ENCODE data around the gene STK24. TPM values are rescaled to one million over a fixed set of nuclear protein-coding genes. Genes with fewer than 3 reads are reported as not detected.

The STK24 gene
- total RNA-seq, 1 donor from 2014 or later, result 66.2 TPM

GRCh38 chr13:98581381-98581780 is 4.5 kb upstream of the STK24 start:
- Histone ChIP-seq H3K9me3 (replicated peaks) (no peaks in the 10 kb centered on the region), H3K27me3 (ENCODE audit: low read depth) (no peaks in the 10 kb centered on the region), H3K36me3 (no peaks in the 10 kb centered on the region), H3K4me1 (peaks cover 34% of the 10 kb centered on the region), H3K27ac (replicated peaks) (no peak overlapping the region), H3K4me3 (no peak overlapping the region)
- intact Hi-C loops (cut with micrococcal nuclease), result no loop called here
- DNase-seq, result no peak
- TF ChIP-seq CTCF (IDR thresholded peaks at IDR 0.05; ENCODE audit: borderline replicate concordance), result no peak

- Histone ChIP-seq H3K36me3 (no peaks in the 10 kb centered on the region), H3K27ac (replicated peaks) (no peak overlapping the region), H3K9me3 (replicated peaks) (no peaks in the 10 kb centered on the region), H3K4me1 (peaks cover 43% of the 10 kb centered on the region), H3K27me3 (ENCODE audit: low read depth) (no peaks in the 10 kb centered on the region), H3K4me3 (no peak overlapping the region)
- TF ChIP-seq CTCF (IDR thresholded peaks at IDR 0.05; ENCODE audit: borderline replicate concordance), result no peak
- intact Hi-C loops (cut with micrococcal nuclease), result no loop called here
- DNase-seq, result no peak
Observed at GRCh38 chr13:98580420-98580819, 3.5 kb upstream of the STK24 start.

- no peaks in the 10 kb centered on the region for H3K9me3 ChIP-seq (replicated peaks)
- DNase-seq, result no peak
- H3K27me3 ChIP-seq (ENCODE audit: low read depth), result no peaks in the 10 kb centered on the region
- peak overlapping the region; percentile 73 for H3K4me3 ChIP-seq
- H3K36me3 ChIP-seq, result no peaks in the 10 kb centered on the region
- H3K27ac ChIP-seq (replicated peaks), result peak overlapping the region; percentile 97
- intact Hi-C loops (cut with micrococcal nuclease), result loop anchor here (10.0 kb wide), 2 partner anchors 93 to 123 kb away; no protein-coding TSS in a partner anchor
- no peak for TF ChIP-seq CTCF (IDR thresholded peaks at IDR 0.05; ENCODE audit: borderline replicate concordance)
- peaks cover 60% of the 10 kb centered on the region for H3K4me1 ChIP-seq
Observed at GRCh38 chr13:98577836-98578285, 954 bp upstream of the STK24 start.

- peaks cover 64% of the 10 kb centered on the region for H3K4me1 ChIP-seq
- peak; percentile 62 for DNase-seq
- TF ChIP-seq CTCF (IDR thresholded peaks at IDR 0.05; ENCODE audit: borderline replicate concordance), result no peak
Observed at GRCh38 chr13:98576200-98576945, 534 bp downstream of the STK24 start.

GRCh38 chr13:98575904-98576199 is 1.1 kb downstream of the STK24 start:
- H3K27ac ChIP-seq (replicated peaks), result peak overlapping the region; percentile 97
- H3K36me3 ChIP-seq, result no peaks in the 10 kb centered on the region
- peak overlapping the region; percentile 97 for H3K4me3 ChIP-seq
- no peak for TF ChIP-seq CTCF (IDR thresholded peaks at IDR 0.05; ENCODE audit: borderline replicate concordance)
- H3K27me3 ChIP-seq (ENCODE audit: low read depth), result no peaks in the 10 kb centered on the region
- DNase-seq, result no peak
- H3K4me1 ChIP-seq, result peaks cover 69% of the 10 kb centered on the region
- no peaks in the 10 kb centered on the region for H3K9me3 ChIP-seq (replicated peaks)
- intact Hi-C loops (cut with micrococcal nuclease), result loop anchor here (10.0 kb wide), 2 partner anchors 91 to 121 kb away; no protein-coding TSS in a partner anchor

More at GRCh38 chr13:98576200-98576945, 534 bp downstream of the STK24 start:
- Histone ChIP-seq H3K27me3 (ENCODE audit: low read depth) (no peaks in the 10 kb centered on the region), H3K9me3 (replicated peaks) (no peaks in the 10 kb centered on the region), H3K36me3 (no peaks in the 10 kb centered on the region), H3K27ac (replicated peaks) (peak overlapping the region; percentile 97), H3K4me3 (peak overlapping the region; percentile 97)
- intact Hi-C loops (cut with micrococcal nuclease), result loop anchor here (10.0 kb wide), 2 partner anchors 92 to 122 kb away; no protein-coding TSS in a partner anchor

All from left ventricle myocardium inferior (tissue), 1 donor.